NCI-H774 (cell line): Measurements from ENCODE around the gene ZDHHC23.

ENCODE experiments used
- DNase-seq: peaks from one replicate; lab custom pipeline; 2025; lab: John Stamatoyannopoulos, UW

The ZDHHC23 gene

DNA sequence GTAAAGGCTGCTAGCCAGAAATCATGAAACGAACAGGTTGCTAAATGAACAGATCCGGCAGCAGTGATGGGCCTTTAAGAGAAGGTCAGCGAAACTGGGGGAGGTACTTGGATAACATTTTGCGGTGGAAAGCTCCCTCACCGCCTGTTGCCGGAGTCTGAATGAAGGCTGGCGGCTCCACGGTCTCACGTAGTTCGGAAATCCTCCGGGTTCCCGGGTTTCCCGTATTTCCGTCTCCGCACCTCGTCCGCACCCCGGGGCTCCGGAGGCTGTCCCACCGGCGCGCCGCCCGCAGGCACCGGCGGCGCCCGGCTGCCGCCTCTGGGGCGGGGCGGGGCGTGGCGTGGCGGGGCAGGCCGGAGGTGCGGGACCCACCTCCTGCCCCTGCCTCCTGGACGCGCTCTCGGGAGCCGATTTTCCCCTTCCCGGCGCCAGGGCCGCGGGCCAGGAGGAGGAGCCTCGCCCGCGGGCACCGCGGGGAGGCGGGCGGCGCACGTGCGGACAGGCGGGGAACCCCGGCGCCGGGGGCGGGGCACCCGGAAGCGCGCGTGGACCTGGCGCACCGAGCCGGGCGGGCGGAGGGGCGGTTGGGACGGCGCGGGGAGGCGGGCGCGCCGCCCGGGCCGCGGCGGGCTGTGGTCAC, at the start of gene ZDHHC23:
ZDHHC23 (plus strand) TSS at position 642 of the 643 bp plus-strand sequence. CDS start 790 bp downstream, outside the sequence.
- peak; percentile 76 for DNase-seq

DNA sequence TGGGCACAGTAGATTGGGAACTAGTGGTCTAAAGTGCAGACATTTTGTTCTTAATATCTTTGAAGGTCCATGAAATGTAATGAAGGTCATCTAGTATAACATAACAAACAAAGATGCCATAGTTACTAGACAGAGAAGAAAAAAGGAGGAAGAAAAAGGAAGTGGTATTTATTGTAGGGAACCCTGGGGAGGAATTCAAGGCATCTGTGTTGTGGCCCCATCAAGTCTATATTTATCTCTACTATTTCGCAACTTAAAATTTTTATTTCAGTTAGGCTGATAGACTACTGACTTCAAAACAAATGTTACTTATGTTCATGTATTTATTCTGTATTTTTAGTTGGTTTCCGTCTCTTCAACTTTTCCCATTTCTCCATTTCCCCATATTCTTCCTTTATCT, 48.9 kb upstream of the ZDHHC23 start:
- DNase-seq = no peak

DNA sequence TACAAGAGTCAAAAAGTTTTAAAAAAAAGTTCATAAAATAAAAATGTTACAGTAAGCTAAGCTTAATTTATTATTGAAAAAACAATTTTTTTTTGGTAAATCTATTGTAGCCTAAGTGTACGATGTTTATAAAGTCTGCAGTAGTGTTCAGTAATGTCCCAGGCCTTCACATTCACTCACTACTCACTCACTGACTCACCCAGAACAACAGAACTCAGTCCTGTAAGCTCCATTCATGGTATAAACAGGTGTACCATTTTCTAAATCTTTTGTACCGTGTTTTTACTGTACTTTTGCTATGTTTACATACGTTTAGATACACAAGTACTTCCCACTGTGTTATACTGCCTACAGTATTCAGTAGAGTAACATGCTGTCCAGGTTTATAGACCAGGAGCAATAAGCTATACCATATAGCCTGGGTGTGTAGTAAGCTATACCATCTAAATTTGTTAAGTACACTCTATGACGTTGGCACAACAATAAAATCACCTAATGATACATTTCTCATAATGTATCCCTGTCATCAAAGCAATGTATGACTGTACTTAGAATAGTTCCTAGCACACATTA, 41.2 kb upstream of the ZDHHC23 start:
- no peak for DNase-seq

GRCh38 chr3:113908133-113908532, 39.7 kb upstream of the ZDHHC23 start:
- DNase-seq = no peak

DNA sequence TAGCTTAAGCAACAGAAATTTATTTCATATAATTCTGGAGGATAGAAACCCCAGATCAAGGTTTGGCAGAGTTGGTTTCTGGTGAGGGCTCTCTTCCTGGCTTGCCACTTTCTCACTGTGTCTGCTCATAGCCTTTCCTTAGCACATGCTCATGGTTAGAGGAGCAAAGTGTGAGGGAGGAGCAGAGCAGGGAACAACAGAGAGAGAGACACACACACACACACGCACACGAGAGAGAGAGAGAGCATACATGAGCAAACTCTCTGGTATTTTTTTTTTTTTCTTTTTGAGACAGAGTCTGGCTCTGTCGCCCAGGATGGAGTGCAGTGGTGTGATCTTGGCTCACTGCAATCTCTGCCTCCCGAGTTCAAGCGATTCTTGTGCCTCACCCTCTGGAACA, 36.8 kb upstream of the ZDHHC23 start:
- no peak for DNase-seq

- DNase-seq = peak; percentile 13
These were observed 35.1 kb upstream of the ZDHHC23 start for GRCh38 chr3:113912552-113913236.

DNA sequence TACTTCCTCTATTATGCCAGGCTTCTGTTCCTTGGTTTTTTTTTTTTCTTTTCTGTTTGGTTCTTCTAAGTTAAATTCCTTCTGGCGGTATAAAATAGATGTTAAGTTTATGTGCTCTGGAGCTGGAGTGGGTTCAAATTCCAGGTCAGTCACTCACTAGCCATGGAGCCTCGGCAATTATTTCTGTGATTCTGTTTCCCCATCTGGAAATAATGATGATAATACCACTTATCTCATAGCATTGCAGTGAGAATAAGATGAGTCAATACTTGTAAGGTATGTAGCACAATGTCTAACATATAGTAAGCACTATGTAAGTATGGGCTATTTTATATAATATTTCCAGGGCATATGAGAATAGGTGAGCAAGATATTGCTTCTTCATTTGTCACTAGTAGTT, 33.2 kb upstream of the ZDHHC23 start:
- no peak for DNase-seq

DNA sequence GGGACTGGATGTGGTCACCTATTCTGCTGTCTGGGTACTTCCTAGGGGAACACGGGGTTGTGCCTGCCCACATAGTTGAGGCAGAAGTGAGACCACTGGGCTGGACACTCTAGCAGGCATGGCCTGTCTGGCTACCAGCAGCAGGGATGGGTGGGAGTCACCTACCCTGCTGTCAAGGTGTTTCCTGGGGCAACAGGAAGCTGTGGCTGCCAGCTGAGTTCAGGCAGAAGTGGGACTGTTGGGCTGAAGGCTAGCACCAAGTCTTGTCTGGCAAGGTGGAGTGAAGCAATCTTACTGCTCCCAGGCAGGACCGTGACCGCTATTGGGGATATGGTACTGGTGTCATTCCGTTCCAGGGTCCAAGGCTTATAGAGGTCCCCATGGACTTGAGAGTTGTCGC, 20.3 kb upstream of the ZDHHC23 start:
- no peak for DNase-seq

DNA sequence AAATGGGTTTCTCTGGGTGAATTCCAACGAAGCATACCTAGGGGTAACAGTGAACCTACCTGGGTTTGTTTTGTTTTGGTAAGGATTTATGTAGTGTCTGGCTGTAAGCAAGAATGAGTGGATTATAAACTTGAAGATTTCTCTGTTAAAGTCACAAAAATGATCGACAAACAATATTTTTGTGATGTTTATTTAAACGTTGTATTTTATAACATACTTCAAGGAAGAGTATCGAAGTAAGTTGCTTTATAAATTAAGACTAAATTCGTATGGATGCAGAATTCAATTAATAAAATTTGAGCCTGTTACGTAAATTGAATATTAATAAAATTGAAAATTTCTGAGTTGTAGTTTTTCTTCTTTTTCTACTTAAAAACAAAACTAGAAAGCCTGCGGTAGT, 982 bp upstream of the ZDHHC23 start:
- DNase-seq = no peak

GRCh38 chr3:113948015-113948917, 453 bp downstream of the ZDHHC23 start:
- peak; percentile 2 for DNase-seq

GRCh38 chr3:113952921-113953320, 5.1 kb downstream of the ZDHHC23 start:
- DNase-seq = no peak

DNA sequence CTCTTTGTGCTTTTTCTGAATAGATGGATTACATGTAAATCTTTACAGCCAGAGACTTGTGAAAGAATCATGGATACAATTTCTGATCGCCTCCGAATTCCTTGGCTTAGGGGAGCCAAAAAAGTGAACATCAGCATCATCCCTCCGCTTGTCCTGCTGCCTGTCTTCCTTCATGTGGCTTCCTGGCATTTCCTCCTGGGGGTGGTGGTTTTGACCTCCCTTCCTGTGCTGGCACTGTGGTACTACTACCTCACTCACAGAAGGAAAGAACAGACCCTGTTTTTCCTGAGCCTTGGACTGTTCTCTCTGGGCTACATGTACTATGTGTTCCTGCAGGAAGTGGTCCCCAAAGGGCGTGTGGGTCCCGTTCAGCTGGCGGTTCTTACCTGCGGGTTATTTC, 5.9 kb downstream of the ZDHHC23 start:
- no peak for DNase-seq

DNA sequence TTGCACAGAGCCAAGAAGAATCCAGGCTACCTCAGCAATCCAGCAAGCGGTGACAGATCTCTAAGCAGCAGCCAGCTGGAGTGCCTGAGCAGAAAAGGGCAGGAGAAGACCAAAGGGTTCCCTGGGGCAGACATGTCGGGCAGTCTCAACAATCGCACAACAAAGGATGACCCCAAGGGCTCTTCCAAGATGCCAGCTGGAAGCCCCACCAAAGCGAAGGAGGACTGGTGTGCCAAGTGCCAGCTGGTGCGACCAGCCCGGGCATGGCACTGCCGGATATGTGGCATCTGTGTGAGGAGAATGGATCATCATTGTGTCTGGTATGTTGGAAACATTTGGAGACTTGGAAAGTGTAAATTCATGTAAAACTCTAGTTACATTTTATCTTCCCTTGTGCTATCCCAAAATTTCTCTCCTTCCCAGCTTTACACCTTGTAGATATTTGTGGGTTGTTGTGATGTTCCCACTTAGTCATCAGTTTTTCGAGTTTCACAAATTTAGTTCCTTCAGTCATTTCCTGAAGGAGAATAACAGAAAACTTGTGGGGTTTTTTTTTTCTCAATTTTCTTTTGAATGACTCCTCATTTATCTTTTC, 6.4 kb downstream of the ZDHHC23 start:
- no peak for DNase-seq

DNA sequence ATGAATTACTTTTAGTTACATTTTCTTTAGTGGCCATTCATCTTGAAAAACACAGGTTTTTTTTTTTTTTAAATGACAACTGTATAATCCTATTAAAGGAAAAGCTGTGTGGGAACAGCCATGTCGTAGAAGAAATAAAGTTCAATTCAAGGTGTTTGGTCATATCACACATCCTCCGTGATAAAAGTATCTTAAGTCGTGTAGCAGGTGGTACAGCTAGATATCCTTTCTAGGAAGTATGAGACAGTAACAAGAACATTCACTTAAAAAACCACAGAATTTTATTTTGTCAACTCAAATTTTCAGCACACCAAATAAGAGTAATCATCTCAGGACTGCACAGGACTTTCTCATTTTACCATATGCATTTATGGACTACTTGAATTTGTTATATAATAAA, 16.1 kb downstream of the ZDHHC23 start:
- no peak for DNase-seq

- no peak for DNase-seq
These were observed 18.4 kb downstream of the ZDHHC23 start for GRCh38 chr3:113966172-113966571.

- DNase-seq = no peak
These were observed 21.2 kb downstream of the ZDHHC23 start for GRCh38 chr3:113968986-113969385.

DNA sequence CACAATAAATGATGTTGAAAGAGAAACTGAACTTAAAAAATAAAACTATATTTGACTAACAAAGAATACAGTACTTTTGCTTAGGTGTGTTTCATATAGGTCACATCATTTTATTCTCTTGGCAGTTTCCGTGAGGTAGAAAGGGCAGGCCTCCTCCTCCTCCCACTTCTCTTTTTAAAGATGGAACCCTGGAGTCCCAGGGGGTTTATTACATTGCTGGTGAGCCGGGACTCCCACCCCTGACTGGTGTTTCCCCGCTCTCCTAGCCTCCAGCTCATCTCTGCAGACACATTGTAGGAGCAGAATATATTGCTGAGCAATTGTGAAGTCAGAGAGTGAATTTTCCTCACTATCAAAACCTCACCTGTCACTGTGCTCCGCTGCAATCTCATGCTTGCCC, 30.0 kb downstream of the ZDHHC23 start:
- no peak for DNase-seq

GRCh38 chr3:113979916-113980315, 32.1 kb downstream of the ZDHHC23 start:
- no peak for DNase-seq

DNA sequence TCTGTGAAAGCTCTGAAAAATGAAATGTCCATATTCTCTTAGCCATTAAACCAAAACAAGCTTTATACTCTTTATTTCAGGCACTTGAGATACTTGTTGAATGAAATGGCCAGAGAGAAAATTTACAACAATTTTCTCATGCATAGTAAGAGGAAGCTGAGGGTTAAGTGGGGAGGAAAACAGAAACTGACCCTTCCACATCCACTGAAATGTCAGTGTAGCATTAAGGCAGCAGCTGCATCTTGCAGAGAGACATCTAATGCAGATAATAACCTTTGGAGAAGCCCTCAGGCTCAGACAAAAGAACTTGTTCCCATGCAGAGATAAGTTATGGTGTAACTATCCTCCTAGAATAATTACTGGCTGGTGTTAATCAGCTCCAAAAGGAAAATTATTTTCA, 34.0 kb downstream of the ZDHHC23 start:
- DNase-seq = no peak

DNA sequence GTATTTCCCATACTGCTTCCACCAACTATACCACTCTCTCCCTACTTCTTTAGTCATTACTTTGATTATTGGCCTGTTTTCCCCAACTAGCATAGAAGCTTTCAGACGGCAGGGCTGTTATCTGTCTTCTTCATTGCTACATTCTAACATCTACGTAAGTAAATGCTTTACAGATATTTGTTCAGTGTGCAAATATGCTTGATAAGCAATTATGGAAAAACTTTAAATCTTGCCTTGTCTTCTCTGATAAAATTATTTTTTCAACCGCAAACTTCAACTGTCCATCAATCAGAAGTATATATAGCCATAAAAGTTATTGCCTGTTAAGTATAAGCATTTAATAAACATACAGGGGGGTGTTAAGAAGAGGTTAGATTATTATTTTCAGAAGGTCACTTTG, 35.7 kb downstream of the ZDHHC23 start:
- DNase-seq = no peak

GRCh38 chr3:113985541-113985940, 37.7 kb downstream of the ZDHHC23 start:
- no peak for DNase-seq

DNA sequence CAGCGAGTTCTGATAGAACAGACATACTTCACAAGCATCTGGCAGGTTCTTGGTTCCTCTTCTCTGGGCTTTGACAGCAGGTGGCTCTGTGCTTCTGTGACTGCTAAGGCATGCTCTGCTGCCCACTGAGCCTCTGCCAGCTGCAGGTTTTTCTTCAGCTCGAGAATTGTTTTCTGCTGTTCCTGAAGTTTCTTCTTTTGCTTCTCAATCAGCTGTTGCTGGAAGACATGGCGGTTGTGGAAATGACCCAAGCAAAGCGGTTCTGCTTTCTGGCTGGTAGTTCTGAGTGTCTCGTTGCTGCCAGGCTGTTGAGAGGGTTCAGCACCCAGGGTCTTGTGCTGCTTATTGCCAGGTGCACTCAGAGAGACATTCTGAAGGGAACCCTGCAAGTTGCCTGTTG, 57.7 kb downstream of the ZDHHC23 start:
- DNase-seq = no peak
